ENCODE data around the gene PRODH. TPM values are rescaled to one million over a fixed set of nuclear protein-coding genes. Genes with fewer than 3 reads are reported as not detected.
"Not testable (repeated sequence)": the region's sequence is repeated elsewhere in the genome, so short reads cannot be mapped to it uniquely, and the experiment has no call there.

PRODH gene, protein sequence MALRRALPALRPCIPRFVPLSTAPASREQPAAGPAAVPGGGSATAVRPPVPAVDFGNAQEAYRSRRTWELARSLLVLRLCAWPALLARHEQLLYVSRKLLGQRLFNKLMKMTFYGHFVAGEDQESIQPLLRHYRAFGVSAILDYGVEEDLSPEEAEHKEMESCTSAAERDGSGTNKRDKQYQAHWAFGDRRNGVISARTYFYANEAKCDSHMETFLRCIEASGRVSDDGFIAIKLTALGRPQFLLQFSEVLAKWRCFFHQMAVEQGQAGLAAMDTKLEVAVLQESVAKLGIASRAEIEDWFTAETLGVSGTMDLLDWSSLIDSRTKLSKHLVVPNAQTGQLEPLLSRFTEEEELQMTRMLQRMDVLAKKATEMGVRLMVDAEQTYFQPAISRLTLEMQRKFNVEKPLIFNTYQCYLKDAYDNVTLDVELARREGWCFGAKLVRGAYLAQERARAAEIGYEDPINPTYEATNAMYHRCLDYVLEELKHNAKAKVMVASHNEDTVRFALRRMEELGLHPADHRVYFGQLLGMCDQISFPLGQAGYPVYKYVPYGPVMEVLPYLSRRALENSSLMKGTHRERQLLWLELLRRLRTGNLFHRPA
- polyA plus RNA-seq (ENCODE audit: insufficient read length in 4 of 4) = 10 to 100 TPM; 10.4 to 27.0 (median 18.6) TPM

DNA sequence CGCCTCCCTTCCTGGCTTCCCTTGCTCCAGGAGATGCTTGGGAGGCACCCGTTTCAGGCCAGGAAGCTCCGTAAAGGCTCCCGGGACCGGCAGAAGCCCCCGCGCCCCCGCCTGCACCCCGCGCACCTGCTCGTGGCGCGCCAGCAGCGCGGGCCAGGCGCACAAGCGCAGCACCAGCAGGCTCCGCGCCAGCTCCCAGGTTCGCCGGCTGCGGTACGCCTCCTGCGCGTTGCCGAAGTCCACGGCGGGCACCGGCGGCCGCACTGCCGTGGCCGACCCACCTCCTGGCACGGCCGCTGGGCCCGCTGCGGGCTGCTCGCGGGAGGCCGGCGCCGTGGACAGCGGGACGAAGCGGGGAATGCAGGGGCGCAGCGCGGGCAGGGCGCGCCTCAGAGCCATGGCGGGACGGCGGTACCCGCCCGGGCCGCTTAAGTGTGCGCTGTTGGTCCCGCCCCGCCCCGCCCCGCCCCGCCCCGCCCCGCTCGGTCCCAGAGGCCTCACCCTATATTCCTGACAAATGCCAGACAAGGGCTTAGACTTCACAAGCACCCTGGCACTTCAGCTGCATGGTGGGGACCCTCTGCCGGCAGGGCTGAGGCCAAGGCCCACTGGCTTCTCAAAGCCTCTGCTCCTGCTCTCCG lies at the start of gene PRODH:
Gene PRODH, minus strand, starts transcription at position 405 of the 641 bp plus-strand sequence. Its CDS starts 6 bp downstream, at position 399.
- no peak for DNase-seq (ENCODE audit: low read depth in 4 of 4, low spot score in 2 of 4)

DNA sequence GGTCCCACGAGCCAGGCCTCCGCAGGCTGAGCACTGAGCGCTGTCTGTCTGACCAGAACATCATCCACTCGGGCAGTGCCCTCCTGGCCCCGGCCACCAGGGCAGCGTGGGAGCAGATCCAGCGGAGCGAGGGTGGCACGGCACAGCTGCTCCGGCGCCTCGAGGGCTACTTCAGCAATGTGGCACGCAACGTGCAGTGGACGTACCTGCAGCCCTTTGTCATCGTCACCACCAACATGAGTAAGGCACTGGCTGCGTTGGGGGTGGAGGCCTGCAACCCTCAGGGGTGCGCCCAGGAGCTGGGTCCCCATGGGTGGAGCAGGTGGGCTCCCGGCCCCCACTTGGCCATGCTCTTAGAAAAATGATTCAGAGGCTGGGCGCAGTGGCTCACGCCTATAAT lies 49.7 kb upstream of the PRODH start:
- DNase-seq (ENCODE audit: low read depth in 4 of 4, low spot score in 2 of 4) = no peak

DNA sequence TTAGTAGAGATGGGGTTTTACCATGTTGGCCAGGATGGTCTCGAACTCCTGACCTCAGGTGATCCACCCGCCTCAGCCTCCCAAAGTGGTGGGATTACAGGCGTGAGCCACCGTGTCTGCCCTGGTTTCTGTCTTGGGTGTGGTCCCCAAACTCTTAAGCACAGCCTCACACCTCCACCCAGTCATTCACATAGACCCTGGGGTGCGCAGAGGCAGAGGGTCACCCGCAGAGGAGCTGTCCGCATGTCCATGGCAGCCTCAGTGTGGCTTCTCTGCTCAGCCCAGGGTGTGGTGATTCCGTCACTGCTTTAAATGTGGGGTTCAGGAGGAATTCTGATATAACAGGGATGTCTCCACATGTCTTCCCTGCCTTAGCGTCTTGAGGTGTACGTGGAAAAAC lies 48.5 kb upstream of the PRODH start:
- no peak for DNase-seq (ENCODE audit: low read depth in 4 of 4, low spot score in 2 of 4)

DNA sequence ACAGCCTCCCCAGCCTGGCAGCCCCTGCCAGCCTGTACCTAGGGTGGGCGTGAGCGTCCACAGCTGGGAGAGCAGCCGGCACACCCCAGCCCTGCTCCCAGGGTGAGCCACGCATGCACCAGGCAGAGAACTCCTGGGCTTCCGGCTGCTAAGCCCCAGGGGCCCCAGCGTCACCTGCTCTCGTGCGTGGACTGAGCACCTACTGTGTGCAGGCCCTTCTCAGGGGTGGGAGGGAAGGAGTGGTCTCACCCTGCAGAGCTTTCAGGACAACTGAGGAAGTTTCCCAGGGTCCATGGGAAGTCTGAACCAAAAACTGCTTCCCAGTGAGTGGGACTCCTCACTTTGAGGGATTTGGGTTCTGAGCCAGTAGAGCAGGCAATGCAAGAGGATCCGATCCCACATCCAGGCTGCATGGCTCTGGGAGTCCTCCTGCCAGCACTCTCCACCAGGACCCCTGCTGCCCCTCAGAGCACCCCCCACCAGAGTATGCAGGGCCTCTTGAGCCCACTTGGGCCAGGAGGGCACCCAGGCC lies 47.1 kb upstream of the PRODH start:
- no peak for DNase-seq (ENCODE audit: low read depth in 4 of 4, low spot score in 2 of 4)

DNA sequence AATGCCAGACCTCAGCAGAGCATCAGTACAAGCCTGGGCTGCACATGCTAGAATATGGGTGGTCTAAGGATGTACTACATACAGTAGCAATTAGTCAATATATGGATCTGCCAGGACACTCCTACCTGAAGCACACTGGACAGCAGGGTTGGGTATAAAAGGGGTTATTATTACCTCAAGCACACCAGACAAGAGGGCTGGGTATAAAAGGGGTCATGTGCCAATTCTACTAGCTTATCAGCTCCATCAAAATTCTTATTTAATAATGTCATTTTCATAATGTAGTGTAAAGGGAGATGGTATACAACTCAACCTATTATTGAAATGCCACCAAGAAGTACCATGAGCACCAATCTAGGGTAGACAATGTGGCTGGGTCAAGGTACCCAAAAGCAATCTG lies 44.7 kb upstream of the PRODH start:
- DNase-seq (ENCODE audit: low read depth in 4 of 4, low spot score in 2 of 4) = no peak

DNA sequence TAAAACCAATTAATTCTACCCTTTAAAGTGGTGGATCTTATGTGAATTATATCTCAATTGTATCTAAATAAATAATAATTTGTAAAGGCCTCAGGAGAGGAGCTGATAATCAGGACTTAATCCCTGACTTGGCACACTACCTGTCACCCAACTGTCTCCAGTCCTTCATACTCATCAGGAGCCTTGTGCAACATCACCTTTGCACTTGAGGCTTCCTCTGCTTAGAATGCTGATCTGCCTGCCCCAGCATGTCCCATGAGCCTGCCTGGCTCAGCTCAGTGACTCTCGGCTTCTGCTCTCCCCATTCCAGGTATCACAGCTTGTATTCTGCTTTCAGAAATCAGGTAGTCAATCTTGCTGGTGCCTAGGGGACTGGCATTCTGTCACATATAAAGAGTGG lies 43.9 kb upstream of the PRODH start:
- no peak for DNase-seq (ENCODE audit: low read depth in 4 of 4, low spot score in 2 of 4)

DNA sequence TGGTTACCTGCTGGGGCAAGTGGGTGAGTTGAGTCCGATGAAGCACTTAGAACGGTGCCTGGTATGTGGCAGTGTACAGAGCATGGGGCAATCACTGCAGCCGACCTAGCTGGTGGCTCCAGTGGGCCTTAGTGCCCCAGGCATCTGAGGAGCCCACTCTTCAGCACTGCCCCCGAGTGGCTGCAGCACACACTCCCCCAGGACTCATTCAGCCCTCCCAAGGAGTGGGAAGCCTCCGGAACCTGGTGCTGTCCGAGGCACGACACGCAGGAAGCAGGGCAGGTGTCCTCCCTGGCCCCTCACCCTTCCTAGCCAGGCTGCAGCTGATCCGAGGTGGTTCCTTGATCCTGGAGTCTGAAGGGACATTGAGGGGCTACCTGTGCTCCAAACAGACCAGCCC lies 42.4 kb upstream of the PRODH start:
- no peak for DNase-seq (ENCODE audit: low read depth in 4 of 4, low spot score in 2 of 4)

DNA sequence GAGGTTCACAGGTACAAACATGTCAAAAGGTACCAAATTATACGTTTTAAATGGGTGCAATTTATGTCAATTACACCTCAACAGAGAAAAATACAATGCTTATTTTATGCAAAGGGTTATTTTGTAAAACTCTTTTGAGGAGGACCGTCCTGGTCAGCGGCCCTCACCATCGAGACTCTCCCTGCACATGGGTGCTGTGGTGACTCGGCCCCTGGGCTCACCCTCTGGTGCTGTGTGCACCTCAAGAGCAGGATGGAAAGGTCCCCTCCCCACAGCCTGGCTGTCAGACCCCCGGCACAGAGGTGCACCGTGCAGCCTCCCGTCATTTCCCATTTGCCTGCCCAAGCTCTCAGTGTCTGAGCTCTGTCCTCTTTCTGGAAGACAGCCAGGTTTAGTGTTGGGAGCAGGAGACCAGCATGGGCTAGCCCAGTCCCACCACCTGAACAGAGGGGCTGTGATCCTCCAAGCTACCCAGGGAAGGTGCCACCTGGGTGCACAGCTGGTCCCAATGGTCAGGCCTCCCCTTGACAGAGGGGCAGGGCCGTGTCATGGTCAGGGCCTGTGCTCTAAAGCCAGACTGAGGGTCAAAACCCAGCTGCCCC lies 41.8 kb upstream of the PRODH start:
- no peak for DNase-seq (ENCODE audit: low read depth in 4 of 4, low spot score in 2 of 4)

DNA sequence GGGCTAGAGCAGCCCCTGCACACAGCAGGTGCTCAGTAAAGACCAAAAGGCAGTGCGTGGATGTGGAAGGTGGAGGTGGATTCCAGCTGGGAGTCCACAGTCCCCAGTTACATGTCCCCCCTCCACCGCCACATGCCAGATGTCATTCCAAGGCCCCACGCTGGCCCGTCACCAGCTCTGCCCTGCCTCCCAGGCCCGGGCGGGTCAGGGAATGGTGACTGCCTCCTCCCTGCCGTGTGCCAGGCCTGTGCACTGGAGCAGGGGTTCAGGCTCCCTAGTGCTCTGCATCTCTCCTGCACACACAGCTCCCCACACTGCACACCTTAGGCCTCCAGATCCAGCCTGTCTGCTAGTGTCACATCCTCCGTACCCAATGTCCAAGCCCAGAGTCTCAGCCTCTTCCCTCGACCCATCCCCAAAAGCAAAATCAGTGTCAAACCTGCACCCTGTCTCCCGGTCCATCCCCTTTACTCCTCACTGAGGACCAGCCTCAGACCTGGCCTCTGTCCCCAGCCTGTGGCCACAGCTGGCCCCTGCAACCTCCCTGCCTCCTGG lies 40.2 kb upstream of the PRODH start:
- DNase-seq (ENCODE audit: low read depth in 4 of 4, low spot score in 2 of 4) = no peak

DNA sequence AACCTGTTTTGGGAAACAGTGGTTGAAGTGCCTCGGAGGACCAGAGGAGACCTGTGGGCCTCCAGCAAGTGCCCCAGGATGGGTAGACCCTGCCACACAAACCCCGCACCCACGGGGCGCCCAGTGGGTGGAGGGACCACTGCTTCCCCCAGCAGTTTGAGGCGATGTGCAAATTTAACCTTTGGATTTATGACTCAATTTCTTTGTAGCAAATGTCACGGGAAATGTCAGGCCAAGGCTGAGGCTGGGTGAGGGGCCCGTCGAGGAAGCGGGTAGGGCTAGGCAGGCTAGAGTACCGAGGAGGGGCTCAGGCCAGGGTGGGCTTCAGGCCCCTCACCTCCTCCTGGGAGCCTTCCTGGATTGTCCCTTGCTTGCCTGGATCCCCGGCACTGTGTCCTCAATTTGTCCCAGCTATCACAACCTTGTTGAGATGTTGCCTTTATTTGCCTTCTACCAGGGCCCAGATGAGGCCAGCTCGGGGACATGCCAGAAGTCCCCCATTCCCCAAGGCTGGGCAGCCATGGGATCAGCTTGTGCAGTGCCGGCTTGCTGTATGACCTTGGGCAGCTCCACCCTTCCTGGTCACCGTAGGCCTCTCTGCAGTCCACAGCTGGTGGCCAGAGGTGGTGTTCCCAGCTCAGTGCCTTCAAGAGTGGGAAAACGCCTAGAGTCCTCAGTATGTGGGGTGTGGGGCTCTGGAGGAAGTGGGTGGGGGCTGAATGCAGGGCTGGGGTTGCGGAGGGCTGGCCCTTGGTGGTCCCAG lies 39.5 kb upstream of the PRODH start:
- no peak for DNase-seq (ENCODE audit: low read depth in 4 of 4, low spot score in 2 of 4)

DNA sequence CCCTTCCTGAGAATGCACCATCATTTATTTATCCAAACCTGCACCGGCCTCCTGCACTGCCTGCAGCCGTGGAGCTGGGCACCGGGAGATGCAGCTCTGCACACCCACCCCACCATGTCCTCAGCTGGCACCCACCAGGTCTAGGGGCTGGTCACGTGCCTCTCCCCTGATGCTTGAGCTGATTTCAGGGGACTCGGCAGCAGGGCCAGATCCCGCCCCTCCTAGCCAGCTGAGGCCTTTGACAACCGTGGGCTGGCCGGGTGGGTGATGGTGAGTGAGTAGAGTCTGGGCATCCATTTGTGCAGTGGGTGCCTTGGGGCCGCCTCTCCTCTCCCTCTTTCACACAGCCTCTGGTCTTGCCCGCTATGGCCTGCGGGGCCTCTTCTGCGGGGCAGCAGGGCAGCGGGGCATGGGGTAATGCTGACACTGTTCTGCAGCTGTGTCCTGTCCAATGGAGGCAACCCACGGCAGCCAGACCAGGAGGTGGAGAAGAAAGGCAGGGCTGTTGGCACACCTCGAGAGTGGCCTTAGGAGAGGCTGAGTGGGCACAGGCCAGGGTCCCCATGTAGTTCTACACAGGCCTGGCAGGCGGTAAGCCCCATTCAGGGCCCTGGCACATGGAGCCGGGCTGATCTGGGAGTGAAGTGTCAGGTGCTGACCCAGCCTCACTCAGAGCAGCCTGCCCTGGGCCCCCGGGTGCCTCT lies 38.5 kb upstream of the PRODH start:
- DNase-seq (ENCODE audit: low read depth in 4 of 4, low spot score in 2 of 4) = no peak

DNA sequence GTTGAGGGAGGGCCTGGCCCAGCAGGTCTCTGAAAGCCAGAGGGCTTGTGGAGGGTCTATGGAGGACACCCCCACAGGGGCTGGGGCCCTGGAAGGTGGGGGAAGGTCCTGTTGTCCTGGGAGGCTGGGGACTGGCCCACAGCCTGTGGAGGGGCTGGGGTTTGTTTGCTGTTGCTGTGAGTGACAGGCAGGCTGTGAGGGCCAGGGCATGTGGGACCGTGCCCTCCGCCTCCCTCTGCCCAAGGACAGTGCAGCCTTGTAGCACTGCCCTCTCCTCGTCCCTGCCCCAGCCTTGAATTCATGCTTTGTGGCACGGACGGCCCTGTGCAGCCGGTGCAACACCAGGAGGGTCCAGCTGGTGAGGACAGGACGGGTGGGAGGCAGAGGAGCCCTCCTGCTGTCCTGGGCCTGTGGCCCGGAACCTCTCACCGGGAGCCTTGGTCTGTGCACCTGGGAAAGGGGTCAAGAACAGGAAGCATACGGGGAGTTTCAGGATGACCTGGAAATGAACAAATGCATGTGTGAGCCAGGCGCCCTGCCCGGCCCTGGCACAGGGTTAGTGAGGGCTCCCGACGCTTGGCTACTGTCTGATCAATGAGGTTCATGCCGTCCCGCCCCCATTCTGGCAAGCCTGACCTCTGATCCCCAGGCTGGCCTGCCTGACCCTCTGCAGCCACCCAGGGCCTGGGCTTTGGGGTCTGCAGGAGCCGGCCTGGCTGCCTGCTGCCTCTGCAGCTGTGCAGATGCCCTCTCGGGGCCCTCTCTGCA lies 37.4 kb upstream of the PRODH start:
- no peak for DNase-seq (ENCODE audit: low read depth in 4 of 4, low spot score in 2 of 4)

DNA sequence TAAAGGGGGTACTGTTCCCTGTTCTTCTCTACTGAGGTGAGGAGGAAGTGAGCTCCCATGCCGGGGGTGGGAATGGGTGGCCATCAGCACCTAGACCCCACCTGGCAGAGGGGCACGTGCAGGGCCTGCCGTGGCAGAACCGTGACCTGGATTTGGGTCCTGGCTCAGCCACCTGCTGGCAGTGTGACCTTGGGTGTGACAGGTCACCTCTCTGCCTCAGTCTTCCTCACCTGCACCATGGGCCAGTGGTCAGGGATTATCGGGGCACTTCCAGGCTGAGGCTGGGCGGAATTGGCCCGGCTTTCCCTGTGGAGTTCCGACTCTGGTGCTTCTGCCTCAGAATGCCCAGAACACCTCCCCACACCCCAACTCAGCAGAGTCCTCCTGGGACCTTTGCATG lies 36.5 kb upstream of the PRODH start:
- not testable (repeated sequence) for DNase-seq (ENCODE audit: low read depth in 4 of 4, low spot score in 2 of 4)

DNA sequence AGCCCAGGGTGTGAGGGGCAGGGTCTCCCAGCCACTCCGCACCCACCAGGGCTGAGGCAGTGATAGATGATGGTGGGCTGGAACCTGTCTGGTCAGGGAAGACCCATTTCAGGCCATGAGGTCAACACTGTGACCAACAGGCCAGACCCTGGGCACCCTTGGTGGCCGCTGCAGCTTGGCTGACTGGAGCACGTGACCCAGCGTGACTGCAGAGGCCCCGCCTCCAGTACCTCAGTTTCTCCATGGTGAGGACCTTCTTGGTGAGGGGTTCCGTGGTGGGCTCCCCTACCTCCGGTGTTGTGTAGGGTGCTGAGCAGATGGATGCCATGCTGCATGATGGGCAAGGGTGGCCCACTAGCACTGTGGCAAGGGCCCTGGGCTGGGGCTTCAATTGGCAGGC lies 35.9 kb upstream of the PRODH start:
- not testable (repeated sequence) for DNase-seq (ENCODE audit: low read depth in 4 of 4, low spot score in 2 of 4)

DNA sequence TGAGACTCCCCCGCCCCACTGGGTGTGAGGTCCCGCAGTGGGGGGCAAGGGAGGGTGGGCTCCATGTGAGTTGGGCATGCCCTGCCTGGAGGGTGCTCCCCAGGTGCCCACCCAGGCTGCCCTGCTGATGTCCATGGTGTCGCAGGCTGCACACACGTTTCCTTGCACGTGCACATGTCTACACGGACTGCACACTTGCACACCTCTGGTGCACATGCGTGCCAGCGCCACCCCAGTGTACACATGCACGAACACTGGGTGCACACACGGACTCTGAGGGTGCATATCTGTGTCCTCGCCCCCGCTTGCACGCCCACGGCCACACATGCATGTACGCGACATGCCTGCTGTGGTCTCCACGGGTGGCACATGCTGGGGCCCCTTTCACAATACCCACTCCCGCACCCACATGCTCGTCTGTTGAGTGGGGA lies 35.2 kb upstream of the PRODH start:
- no peak for DNase-seq (ENCODE audit: low read depth in 4 of 4, low spot score in 2 of 4)

DNA sequence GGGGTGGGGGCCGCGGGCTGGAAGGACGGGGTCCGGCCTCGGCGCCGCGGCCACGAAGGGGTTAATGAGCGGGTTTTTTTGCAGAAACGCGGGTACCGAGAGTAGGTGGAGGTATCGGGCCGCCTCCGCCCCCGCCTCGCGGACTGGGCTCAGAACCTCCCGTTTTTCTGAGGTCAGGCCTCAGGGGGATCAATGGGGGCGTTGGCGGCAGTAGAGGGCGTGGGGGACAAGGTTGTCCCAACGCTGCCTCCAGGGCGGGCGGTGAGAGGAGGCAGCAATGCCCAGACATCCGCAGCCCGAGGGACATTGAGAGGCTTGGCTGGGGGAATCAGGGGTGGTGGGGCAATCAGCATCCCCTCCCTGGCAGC lies 34.8 kb upstream of the PRODH start:
- no peak for DNase-seq (ENCODE audit: low read depth in 4 of 4, low spot score in 2 of 4)

DNA sequence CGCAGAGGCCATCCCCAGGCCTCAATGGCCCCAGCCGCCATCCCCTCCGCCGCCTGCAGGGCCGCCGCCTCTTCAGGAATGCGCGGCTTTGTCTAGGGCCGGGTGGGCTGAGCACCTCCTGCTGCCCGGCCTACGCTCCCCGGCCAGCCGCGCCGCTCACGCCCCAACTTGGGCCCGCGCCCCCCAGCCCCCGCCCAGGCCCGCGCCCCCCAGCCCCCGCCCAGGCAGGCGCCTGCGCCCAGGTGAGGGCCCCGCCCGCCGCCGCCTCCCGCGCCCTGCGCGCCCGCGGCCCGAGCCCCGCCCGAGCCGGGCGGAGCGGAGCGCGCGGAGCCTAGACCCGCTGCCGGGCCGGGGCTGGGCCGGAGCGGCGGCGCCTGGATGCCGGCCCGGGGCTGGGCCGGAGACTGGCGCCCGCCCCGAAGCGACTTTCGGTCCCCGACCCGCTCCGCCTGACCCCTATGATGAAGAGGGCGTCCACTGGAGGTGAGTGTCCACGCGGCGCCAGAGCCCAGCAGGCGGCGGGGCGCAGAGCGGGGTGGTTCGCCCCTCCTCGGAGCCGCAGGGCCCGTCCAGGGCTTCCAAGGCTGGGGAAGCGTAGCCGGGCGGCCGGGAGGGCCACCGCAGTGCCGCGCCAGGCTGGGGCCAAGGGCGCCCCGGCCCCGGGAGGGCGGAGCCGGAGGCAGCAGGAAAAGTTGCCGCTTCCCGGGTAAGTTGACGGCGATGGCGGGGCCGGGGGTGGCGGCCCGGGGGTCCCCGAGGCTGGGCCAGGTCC lies 34.3 kb upstream of the PRODH start:
- peak in 1 of 4 donors; percentile 34 for DNase-seq (ENCODE audit: low read depth in 4 of 4, low spot score in 2 of 4)
